ENCODE data around the gene TMEM163.

The TMEM163 gene

GRCh38 chr2:134445116-134445515 lies 273.7 kb downstream of the TMEM163 start:
- H3K4me3 ChIP-seq (replicated peaks; ENCODE audit: low read depth, low read length): no peak overlapping the region
- DNase-seq (ENCODE audit: low read depth): no peak
- TF ChIP-seq, protein P1, sequence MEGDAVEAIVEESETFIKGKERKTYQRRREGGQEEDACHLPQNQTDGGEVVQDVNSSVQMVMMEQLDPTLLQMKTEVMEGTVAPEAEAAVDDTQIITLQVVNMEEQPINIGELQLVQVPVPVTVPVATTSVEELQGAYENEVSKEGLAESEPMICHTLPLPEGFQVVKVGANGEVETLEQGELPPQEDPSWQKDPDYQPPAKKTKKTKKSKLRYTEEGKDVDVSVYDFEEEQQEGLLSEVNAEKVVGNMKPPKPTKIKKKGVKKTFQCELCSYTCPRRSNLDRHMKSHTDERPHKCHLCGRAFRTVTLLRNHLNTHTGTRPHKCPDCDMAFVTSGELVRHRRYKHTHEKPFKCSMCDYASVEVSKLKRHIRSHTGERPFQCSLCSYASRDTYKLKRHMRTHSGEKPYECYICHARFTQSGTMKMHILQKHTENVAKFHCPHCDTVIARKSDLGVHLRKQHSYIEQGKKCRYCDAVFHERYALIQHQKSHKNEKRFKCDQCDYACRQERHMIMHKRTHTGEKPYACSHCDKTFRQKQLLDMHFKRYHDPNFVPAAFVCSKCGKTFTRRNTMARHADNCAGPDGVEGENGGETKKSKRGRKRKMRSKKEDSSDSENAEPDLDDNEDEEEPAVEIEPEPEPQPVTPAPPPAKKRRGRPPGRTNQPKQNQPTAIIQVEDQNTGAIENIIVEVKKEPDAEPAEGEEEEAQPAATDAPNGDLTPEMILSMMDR (IDR thresholded peaks at IDR 0.05; ENCODE audit: low read length, missing control alignments): no peak

DNA sequence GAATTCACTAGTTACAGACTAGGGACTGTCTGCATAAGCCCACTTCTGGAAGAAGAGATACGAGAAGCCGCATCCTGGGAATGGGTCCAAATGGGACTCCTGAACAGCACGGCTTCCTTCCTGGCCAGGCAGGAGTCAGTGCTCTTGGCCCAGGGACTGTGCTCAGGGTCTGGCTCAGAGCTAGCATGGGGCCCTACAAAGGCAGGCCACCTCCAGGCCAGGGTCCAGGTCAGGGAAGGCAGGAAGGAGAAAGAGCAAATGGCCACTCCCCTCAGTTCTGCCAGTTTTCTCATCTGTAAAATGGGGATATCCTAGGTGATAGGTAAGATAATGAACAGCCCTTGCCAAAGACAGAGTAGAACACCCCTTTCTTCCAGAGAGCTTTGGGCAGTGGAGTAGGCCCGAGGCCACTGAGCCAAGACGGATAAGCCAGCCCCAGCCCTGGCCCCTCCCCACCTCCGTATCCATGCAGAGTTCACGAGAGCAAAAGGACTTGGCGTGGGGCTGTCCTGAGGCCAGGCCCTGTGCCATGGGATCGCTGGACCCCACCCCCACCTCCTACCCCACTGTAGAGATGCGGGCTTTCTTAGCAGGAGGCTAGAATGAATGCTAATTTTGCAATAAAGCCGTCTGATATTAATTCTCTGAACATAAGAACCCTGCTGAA lies 274.9 kb downstream of the TMEM163 start:
- TF ChIP-seq, protein P1 (IDR thresholded peaks at IDR 0.05; ENCODE audit: low read length, missing control alignments): no peak
- no peak for DNase-seq (ENCODE audit: low read depth)
- H3K4me3 ChIP-seq (replicated peaks; ENCODE audit: low read depth, low read length): no peak overlapping the region

GRCh38 chr2:134441153-134441863 lies 277.5 kb downstream of the TMEM163 start:
- no peak overlapping the region for H3K4me3 ChIP-seq (replicated peaks; ENCODE audit: low read depth, low read length)
- TF ChIP-seq, protein P1 (IDR thresholded peaks at IDR 0.05; ENCODE audit: low read length, missing control alignments): no peak
- DNase-seq (ENCODE audit: low read depth): no peak

DNA sequence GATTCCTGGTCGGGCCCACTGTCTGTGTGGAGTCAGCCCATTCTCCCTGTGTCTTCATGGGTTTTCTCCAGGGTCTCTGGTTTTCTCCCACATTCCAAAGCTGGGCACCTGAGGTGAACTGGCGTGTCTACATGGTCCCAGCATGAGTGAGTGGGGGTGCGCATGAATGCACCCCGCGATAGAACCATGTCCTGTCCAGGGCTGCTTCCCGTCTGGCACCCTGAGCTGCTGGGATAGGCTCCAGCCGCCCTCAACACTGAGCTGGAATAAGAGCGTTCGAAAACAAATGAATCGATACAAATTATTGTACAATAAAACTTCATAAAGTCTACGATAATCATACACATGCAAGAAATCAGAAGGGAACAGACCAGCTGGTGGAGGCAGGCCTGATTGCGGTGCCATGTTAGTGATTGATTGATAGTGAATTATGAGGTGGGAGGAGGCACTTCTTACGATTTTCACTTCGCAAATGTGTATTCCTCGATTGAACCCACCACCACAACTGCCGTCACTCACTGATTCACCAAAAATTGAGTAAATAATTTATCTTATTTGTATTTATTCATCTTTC lies 278.4 kb downstream of the TMEM163 start:
- no peak overlapping the region for H3K4me3 ChIP-seq (replicated peaks; ENCODE audit: low read depth, low read length)
- TF ChIP-seq, protein P1 (IDR thresholded peaks at IDR 0.05; ENCODE audit: low read length, missing control alignments): no peak
- no peak for DNase-seq (ENCODE audit: low read depth)

GRCh38 chr2:134438371-134438770 lies 280.4 kb downstream of the TMEM163 start:
- H3K4me3 ChIP-seq (replicated peaks; ENCODE audit: low read depth, low read length): no peak overlapping the region
- DNase-seq (ENCODE audit: low read depth): no peak
- TF ChIP-seq, protein P1 (IDR thresholded peaks at IDR 0.05; ENCODE audit: low read length, missing control alignments): no peak

DNA sequence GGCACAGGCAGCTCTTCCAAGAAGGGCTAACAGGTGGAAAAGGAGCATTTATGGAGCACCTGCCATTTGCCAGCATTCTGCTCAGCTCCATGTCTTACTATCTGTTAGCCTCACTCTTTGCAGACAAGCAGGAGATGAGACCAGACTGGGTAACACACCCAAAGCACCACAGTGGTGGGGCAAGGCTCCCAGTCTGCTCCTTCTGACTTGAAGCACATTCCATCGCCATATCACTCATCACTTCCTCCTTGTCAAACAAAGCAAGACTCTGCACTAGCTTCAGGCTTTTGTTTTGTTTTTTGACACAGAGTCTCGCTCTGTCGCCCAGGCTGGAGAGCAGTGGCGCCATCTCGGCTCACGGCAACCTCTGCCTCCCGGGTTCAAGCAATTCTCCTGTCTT lies 282.1 kb downstream of the TMEM163 start:
- H3K4me3 ChIP-seq (replicated peaks; ENCODE audit: low read depth, low read length): no peak overlapping the region
- DNase-seq (ENCODE audit: low read depth): peak; percentile 28
- TF ChIP-seq, protein P1 (IDR thresholded peaks at IDR 0.05; ENCODE audit: low read length, missing control alignments): no peak
